Inferior parietal cortex (tissue), 1 donor: ENCODE data around the gene COL20A1.

Source experiments
- DNase-seq: peaks from one replicate; pipeline ENCODE4 v3.0.0-alpha.2; 2016; ENCODE audit errors: extremely low spot score

Gene COL20A1

GRCh38 chr20:63362436-63363009 is 69.5 kb downstream of the COL20A1 start:
- DNase-seq = no peak

- no peak for DNase-seq
These were observed 70.3 kb downstream of the COL20A1 start for GRCh38 chr20:63363013-63363957.

GRCh38 chr20:63363981-63364561 is 71.1 kb downstream of the COL20A1 start:
- DNase-seq = no peak

GRCh38 chr20:63364801-63365585 is 72.0 kb downstream of the COL20A1 start:
- DNase-seq = no peak

GRCh38 chr20:63365601-63366389 is 72.8 kb downstream of the COL20A1 start:
- no peak for DNase-seq

- no peak for DNase-seq
These were observed 73.7 kb downstream of the COL20A1 start for GRCh38 chr20:63366390-63367365.

GRCh38 chr20:63367446-63368055 is 74.6 kb downstream of the COL20A1 start:
- DNase-seq = no peak

- no peak for DNase-seq
These were observed 75.2 kb downstream of the COL20A1 start for GRCh38 chr20:63368151-63368550.

GRCh38 chr20:63369024-63369530 is 76.1 kb downstream of the COL20A1 start:
- no peak for DNase-seq

- DNase-seq = no peak
These were observed 77.0 kb downstream of the COL20A1 start for GRCh38 chr20:63369724-63370617.

- DNase-seq = no peak
These were observed 77.7 kb downstream of the COL20A1 start for GRCh38 chr20:63370618-63371187.

- DNase-seq = no peak
These were observed 78.4 kb downstream of the COL20A1 start for GRCh38 chr20:63371291-63371865.

- DNase-seq = no peak
These were observed 80.2 kb downstream of the COL20A1 start for GRCh38 chr20:63372971-63373885.

- no peak for DNase-seq
These were observed 81.0 kb downstream of the COL20A1 start for GRCh38 chr20:63373996-63374395.

- DNase-seq = no peak
These were observed 81.5 kb downstream of the COL20A1 start for GRCh38 chr20:63374504-63374903.

GRCh38 chr20:63375438-63375837 is 82.5 kb downstream of the COL20A1 start:
- no peak for DNase-seq
